Aorta (tissue), 5 donors: ENCODE measurements around the gene RIPK4. TPM values are rescaled to one million over a fixed set of nuclear protein-coding genes. Genes with fewer than 3 reads are reported as not detected.

Experiments
- ATAC-seq: fragments of 200-7000 bp; cut with Tn5 transposase; one replicate; pipeline ENCODE4 v1.9.1; 2022; ENCODE audit warnings: moderate library complexity; ENCODE audit not compliant: low FRiP score
- DNase-seq, 2 donors: peaks; one replicate each; pipeline ENCODE4 v3.0.0-alpha.2; 2020
- H3K27ac ChIP-seq, 2 donors: one replicate each; pipeline ENCODE4 v1.5.1; 2013; ENCODE audit warnings: low read length in 2 of 2, mild to moderate bottlenecking in 2 of 2, moderate library complexity in 2 of 2, control low read depth in 1 of 2, inconsistent platforms in 1 of 2, low read depth in 1 of 2
- H3K27me3 ChIP-seq, 2 donors: one replicate each; pipeline ENCODE4 v1.6.1; 2013; ENCODE audit warnings: control low read depth in 1 of 2, low read length in 1 of 2, mild to moderate bottlenecking in 1 of 2, moderate library complexity in 1 of 2; ENCODE audit not compliant: insufficient read depth in 2 of 2, control insufficient read depth in 1 of 2
- H3K36me3 ChIP-seq, 2 donors: one replicate each; pipeline ENCODE4 v1.6.1; 2013; ENCODE audit warnings: control low read depth in 1 of 2, low read length in 1 of 2, mild to moderate bottlenecking in 1 of 2; ENCODE audit not compliant: insufficient read depth in 2 of 2, control insufficient read depth in 1 of 2
- H3K4me1 ChIP-seq, 2 donors: one replicate each; pipeline ENCODE4 v1.6.1; 2013; ENCODE audit warnings: low read length in 2 of 2, control low read depth in 1 of 2, mild to moderate bottlenecking in 1 of 2, moderate library complexity in 1 of 2; ENCODE audit not compliant: insufficient read depth in 2 of 2, control insufficient read depth in 1 of 2
- H3K4me3 ChIP-seq, 2 donors: one replicate each; pipeline ENCODE4 v1.5.1; 2013; ENCODE audit warnings: low read length in 2 of 2, control low read depth in 1 of 2, mild to moderate bottlenecking in 1 of 2
- H3K9me3 ChIP-seq: one replicate; pipeline ENCODE4 v1.6.1; 2013; ENCODE audit warnings: mild to moderate bottlenecking, low read length; ENCODE audit not compliant: control insufficient read depth
- WGBS, 2 donors: extraction: QIAGEN DNeasy Blood & Tissue Kit; methylation state at CpG; one replicate each; pipeline ENCODE4 v1.1.7; 2013; 5-methylcytosine and 5-hydroxymethylcytosine counted together
- intact Hi-C, 2 donors: fragments of 100-400 bp; cut with DNase I; formaldehyde crosslinking; loops; one replicate each; pipeline versions ENCODE4 v1.14.2 to v1.15.0; 2022
- polyA plus RNA-seq, 2 donors: library from polyadenylated mRNA; stranded (reverse); fragments of 200-250 nt; gene quantifications; one replicate each; pipeline ENCODE4 v1.2.3, GENCODE V29; 2013
- total RNA-seq, 2 donors: library from RNA; stranded (reverse); fragmentation: NEBNext Ultra II Directional; extraction: Animal tissue kit (Norgen Biotek cat#: 25700); gene quantifications; one replicate each; pipeline ENCODE4 v1.2.1, GENCODE V29; 2021
- donor health status: healthy with polysubstance abuse.
- donor health status: Bipolar disorder and iron deficiency.
- donor health status: DM: no; HTN: no; CAD: no.
- donor health status: DM: no; HTN: no; CAD: no.
- donor health status: DM: yes; HTN: yes; CAD: no.

Gene RIPK4
- total and polyA plus RNA-seq, 4 donors = 3.0 to 8.9 (median 5.5) TPM

DNA sequence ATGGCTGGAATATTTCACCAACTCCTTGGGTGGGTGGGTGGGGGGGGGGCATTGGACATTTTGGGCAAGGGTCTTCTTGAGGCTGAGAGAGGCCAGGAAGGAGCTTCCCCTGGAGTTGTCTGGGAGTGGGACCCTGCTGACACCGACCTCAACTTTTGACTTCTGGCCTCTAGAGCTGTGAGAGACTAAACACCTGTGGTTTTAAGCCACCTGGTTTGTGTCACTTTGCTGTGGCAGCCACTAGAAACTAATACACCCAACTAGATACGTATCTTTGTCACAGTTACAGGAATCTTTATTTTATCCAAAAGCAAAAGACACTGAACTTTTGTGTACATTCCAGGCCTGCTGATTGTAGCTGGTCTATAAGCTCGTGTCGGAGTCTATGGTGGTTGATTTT is 9.9 kb upstream of the RIPK4 start:
- Histone ChIP-seq H3K27ac (no peak overlapping the region), H3K4me3 (no peak overlapping the region), H3K36me3 (no peaks in the 10 kb centered on the region), H3K9me3 (no peaks in the 10 kb centered on the region), H3K27me3 (no peaks in the 10 kb centered on the region), H3K4me1 (no peaks in the 10 kb centered on the region)
- 91 to 96% methylated on average over 4 of the region's 4 CpGs for WGBS, 2 donors
- no peak for ATAC-seq
- DNase-seq = no peak
- intact Hi-C loops = loop anchor here (5.0 kb wide), 2 partner anchors 41 to 494 kb away; no protein-coding TSS in a partner anchor

DNA sequence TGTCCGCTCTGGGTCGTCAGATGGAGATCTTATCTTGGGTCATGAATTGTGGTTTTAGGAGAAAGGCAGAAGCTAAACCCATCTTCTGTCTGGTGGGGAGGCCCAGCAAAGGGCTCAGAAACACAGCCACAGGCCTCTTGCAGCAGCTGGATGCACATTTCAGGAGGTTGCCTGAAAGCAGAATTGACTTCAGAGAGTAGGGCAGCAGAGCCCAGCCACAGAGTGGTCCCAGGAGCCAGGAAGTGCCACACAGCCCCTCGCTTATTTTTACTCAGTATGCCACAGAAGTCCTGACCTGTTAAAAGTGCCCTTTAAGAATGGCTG is 8.3 kb upstream of the RIPK4 start:
- DNase-seq (peak in 1 of 2 donors; percentile 33), ATAC-seq (no peak)
- 80 to 82% methylated on average over 3 of the region's 3 CpGs for WGBS, 2 donors
- H3K9me3 ChIP-seq = no peaks in the 10 kb centered on the region
- intact Hi-C loops = loop anchor here (5.0 kb wide), 2 partner anchors 42 to 493 kb away; no protein-coding TSS in a partner anchor
- H3K36me3 ChIP-seq = no peaks in the 10 kb centered on the region
- H3K4me3 ChIP-seq = no peak overlapping the region
- no peaks in the 10 kb centered on the region for H3K4me1 ChIP-seq
- H3K27ac ChIP-seq = no peak overlapping the region
- no peaks in the 10 kb centered on the region for H3K27me3 ChIP-seq

DNA sequence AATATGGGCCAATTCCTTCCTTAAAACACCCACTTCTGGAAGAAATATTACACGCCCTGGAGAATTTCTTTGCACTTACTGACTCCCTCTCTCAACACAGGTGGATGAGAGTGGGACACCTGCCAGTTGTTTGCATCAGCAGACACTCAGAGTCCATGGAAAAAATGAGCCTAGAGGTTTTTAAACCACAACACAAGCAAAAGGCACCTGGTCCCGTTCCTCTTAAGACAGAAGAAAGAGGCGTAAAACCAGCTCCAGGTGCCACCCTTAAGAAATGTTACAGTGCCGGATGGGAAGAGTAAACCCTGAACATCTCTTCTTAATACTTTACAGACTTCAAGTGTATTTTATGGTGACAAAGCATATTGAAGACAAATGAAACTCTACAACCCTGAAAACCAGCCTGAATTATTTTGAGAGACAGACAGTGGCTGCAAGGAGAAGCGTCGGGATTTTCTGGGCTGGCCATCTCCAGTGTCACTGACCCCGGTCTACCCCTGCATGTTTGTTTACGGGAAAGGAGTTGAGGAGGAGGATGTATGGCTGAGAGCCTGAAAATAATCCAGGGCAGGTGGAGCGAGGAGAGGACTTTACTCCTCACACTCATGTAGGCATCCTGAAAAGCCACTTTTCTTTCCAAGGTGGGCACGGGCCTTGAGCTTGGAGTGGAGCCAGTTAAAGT is 7.8 kb upstream of the RIPK4 start:
- intact Hi-C loops = loop anchor here (5.0 kb wide), 3 partner anchors 43 to 492 kb away; no protein-coding TSS in a partner anchor
- H3K9me3 ChIP-seq = no peaks in the 10 kb centered on the region
- 79 to 91% methylated on average over 10 of the region's 10 CpGs for WGBS, 2 donors
- ATAC-seq (no peak), DNase-seq (peak in 1 of 2 donors; percentile 3)
- H3K4me1 ChIP-seq = no peaks in the 10 kb centered on the region
- no peaks in the 10 kb centered on the region for H3K27me3 ChIP-seq
- no peaks in the 10 kb centered on the region for H3K36me3 ChIP-seq
- H3K4me3 ChIP-seq = no peak overlapping the region
- H3K27ac ChIP-seq = no peak overlapping the region

DNA sequence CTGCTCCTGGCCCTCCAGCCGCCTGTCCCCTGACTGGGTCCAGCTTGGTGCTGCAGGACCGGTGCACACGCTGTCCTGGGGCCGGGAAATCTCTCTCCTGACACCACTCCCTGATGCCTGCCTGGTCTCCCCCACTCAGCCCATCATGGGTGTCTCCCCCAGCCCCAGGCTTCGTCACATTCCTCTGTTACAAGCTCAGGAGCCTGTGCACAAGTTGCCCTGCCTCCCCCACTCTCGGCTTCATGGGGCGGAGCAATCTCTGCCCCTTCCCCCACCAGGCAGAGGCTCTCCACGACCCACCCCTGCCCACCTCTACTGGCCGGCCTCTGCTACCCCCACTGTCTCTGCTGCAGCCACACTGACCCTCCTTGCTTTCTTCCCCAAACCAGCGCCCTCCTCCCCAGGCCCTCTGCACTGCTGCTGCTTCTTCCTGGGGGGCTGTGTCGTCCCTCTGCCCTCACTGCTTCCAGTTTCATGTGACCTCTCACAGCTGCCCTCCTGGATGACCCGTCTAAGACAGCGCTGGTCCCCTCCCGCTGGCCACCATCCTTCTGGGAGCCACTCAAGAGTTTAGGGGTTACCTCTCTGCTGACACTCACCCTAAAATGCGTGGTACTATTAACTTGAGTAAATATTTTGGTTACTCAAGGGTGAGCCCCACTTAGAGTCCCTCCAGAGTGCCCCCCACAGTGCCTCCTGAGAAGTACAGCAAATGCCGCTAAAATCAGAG is 5.7 kb upstream of the RIPK4 start:
- Histone ChIP-seq H3K36me3 (no peaks in the 10 kb centered on the region), H3K4me1 (no peaks in the 10 kb centered on the region), H3K9me3 (no peaks in the 10 kb centered on the region), H3K27me3 (no peaks in the 10 kb centered on the region), H3K27ac (no peak overlapping the region), H3K4me3 (no peak overlapping the region)
- 88 to 90% methylated on average over 15 to 16 of the region's 16 CpGs for WGBS, 2 donors
- peak in 1 of 2 donors; percentile 64 for DNase-seq
- no peak for ATAC-seq
- intact Hi-C loops = loop anchor here in 1 of 2 donors (5.0 kb wide), 1 partner anchor 45 kb away; no protein-coding TSS in a partner anchor

DNA sequence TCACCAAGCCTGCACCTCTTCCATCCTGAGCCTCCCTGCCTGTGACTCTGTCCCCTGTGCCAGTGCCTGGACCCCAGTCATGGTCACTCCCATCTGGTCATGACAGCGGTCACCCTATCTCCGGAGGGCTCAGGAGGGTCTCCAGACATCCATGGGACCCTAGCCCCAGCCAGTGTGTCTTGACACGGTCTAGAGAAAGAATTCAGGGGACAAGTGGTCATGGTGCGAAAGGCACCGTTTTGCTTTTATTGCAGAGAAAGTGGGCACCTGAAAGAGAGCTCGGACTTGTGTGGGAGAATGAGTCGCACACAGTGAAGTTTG is 4.7 kb upstream of the RIPK4 start:
- intact Hi-C loops = loop anchor here in 1 of 2 donors (5.0 kb wide), 1 partner anchor 44 kb away; no protein-coding TSS in a partner anchor
- Histone ChIP-seq H3K4me1 (no peaks in the 10 kb centered on the region), H3K9me3 (no peaks in the 10 kb centered on the region), H3K36me3 (no peaks in the 10 kb centered on the region), H3K27me3 (no peaks in the 10 kb centered on the region), H3K27ac (no peak overlapping the region), H3K4me3 (no peak overlapping the region)
- 94 to 96% methylated on average over 7 of the region's 7 CpGs for WGBS, 2 donors
- DNase-seq (peak in 1 of 2 donors; percentile 59), ATAC-seq (no peak)

DNA sequence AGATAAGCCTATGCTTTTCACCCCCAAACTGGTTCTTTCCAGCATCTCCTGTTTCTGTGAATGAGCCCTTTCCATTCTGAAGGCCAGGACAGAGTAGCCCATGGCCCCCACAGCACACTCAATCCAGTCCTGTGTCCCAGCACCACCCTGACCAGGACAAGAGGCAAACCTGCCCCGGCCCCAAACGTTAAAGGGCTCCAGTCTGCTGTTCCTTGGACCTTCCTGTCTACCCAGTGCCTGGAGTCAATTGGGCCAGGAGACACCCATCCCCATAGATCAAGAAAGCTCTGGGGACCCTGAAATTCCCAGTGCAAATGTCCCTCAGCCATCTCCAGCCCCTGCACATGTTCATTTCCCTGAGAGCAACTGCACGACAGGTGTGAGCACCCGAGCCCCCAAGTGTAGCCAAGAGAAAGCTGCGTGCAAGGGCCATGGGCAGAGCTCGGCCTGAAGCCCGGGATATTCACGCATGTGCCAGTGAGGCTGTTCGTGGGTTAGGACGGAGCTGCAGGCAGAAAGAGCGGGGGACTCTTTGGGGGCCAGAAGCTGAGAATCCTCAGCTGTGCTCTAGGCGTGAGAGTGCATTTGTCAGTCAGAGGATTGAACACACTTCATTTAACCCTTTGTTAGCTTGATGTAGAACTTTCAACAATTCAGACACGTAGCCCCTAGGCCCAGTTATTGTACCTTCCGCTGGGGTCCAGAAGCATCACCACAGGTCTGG is 4.2 kb upstream of the RIPK4 start:
- no peak overlapping the region for H3K4me3 ChIP-seq
- no peaks in the 10 kb centered on the region for H3K36me3 ChIP-seq
- intact Hi-C loops = loop anchor here in 1 of 2 donors (5.0 kb wide), 1 partner anchor 44 kb away; no protein-coding TSS in a partner anchor
- DNase-seq = peak in 1 of 2 donors; percentile 33
- H3K27ac ChIP-seq = no peak overlapping the region
- no peaks in the 10 kb centered on the region for H3K9me3 ChIP-seq
- no peaks in the 10 kb centered on the region for H3K27me3 ChIP-seq
- no peak for ATAC-seq
- WGBS, 2 donors = 90 to 92% methylated on average over 14 of the region's 14 CpGs
- no peaks in the 10 kb centered on the region for H3K4me1 ChIP-seq

DNA sequence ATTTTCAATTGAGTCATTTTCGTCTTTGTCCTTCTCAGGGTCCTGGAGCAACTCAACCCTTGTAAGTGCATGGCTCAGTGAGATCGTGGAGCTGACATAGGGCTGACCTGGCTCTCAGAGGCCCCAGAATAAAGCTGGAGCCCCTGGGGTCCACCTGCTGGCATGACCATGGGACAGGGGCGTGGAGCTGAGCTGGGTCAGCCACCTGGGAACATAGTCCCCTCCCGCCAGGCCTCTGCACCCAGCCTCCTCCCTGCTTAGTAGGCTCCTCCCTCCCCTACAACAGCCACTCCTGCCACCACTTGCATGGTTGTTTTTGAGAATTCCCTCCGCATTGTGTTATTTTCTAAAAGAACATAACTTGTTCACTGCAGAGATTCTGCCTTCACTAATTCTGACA is 3.1 kb upstream of the RIPK4 start:
- Histone ChIP-seq H3K9me3 (no peaks in the 10 kb centered on the region), H3K36me3 (no peaks in the 10 kb centered on the region), H3K4me3 (no peak overlapping the region), H3K27me3 (no peaks in the 10 kb centered on the region), H3K4me1 (no peaks in the 10 kb centered on the region), H3K27ac (no peak overlapping the region)
- ATAC-seq (no peak), DNase-seq (peak in 1 of 2 donors; percentile 54)
- intact Hi-C loops = loop anchor here (2.0 to 10.0 kb wide), 4 partner anchors 43 to 157 kb away; no protein-coding TSS in a partner anchor
- 94% methylated on average over 5 of the region's 5 CpGs for WGBS, 2 donors

DNA sequence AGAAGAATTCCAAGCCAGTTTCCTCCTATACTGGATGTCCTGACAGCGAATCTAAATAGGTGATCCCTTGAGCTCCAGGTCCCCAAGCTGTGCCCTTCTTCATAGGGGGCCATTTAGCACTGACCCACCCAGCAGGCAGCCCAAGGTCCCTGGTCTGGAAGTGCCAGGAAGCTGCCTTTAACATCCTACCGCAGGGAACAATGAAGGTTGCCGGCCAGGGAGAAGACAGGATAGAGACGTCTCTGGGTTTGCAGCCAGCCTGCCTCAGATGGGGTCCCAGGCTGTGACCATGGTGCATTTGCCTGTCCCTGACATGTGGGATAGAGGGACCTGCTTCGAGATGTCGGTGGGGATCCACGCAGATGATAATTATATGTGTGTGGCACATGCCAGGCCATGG is 2.7 kb upstream of the RIPK4 start:
- WGBS, 2 donors = 95 to 96% methylated on average over 7 of the region's 7 CpGs
- Histone ChIP-seq H3K9me3 (no peaks in the 10 kb centered on the region), H3K36me3 (no peaks in the 10 kb centered on the region), H3K27me3 (no peaks in the 10 kb centered on the region), H3K27ac (peak overlapping the region in 1 of 2 donors; percentile 2), H3K4me1 (no peaks in the 10 kb centered on the region), H3K4me3 (no peak overlapping the region)
- peak in 1 of 2 donors; percentile 40 for DNase-seq
- intact Hi-C loops = loop anchor here (2.0 to 10.0 kb wide), 4 partner anchors 42 to 157 kb away; no protein-coding TSS in a partner anchor
- no peak for ATAC-seq
